GM19238 (cell line): ENCODE measurements around the gene SYNDIG1.

Experiments used
- DNase-seq: peaks from one replicate; pipeline ENCODE4 v3.0.0; 2011; ENCODE audit warnings: low spot score; ENCODE audit not compliant: insufficient read length

Gene SYNDIG1

GRCh38 chr20:24470746-24471582 is 1.5 kb downstream of the SYNDIG1 start:
- no peak for DNase-seq

GRCh38 chr20:24472426-24472825 is 3.0 kb downstream of the SYNDIG1 start:
- DNase-seq = no peak

GRCh38 chr20:24473435-24474223 is 4.2 kb downstream of the SYNDIG1 start:
- DNase-seq = no peak

GRCh38 chr20:24477831-24478547 is 8.6 kb downstream of the SYNDIG1 start:
- DNase-seq = no peak

- no peak for DNase-seq
These were observed 9.2 kb downstream of the SYNDIG1 start for GRCh38 chr20:24478584-24478983.

- DNase-seq = no peak
These were observed 9.7 kb downstream of the SYNDIG1 start for GRCh38 chr20:24479106-24479505.

GRCh38 chr20:24479595-24479994 is 10.2 kb downstream of the SYNDIG1 start:
- DNase-seq = no peak

GRCh38 chr20:24480509-24480908 is 11.1 kb downstream of the SYNDIG1 start:
- no peak for DNase-seq

GRCh38 chr20:24481173-24481572 is 11.7 kb downstream of the SYNDIG1 start:
- DNase-seq = no peak

GRCh38 chr20:24483435-24484080 is 14.1 kb downstream of the SYNDIG1 start:
- DNase-seq = no peak

- DNase-seq = no peak
These were observed 14.6 kb downstream of the SYNDIG1 start for GRCh38 chr20:24484081-24484450.

GRCh38 chr20:24485981-24486380 is 16.6 kb downstream of the SYNDIG1 start:
- no peak for DNase-seq

GRCh38 chr20:24487240-24487639 is 17.8 kb downstream of the SYNDIG1 start:
- DNase-seq = no peak

- DNase-seq = no peak
These were observed 18.2 kb downstream of the SYNDIG1 start for GRCh38 chr20:24487648-24488047.

- no peak for DNase-seq
These were observed 18.8 kb downstream of the SYNDIG1 start for GRCh38 chr20:24488064-24488799.

GRCh38 chr20:24488800-24489175 is 19.4 kb downstream of the SYNDIG1 start:
- DNase-seq = no peak

- DNase-seq = no peak
These were observed 19.8 kb downstream of the SYNDIG1 start for GRCh38 chr20:24489193-24489592.

- DNase-seq = no peak
These were observed 20.3 kb downstream of the SYNDIG1 start for GRCh38 chr20:24489631-24490260.

GRCh38 chr20:24490598-24490997 is 21.2 kb downstream of the SYNDIG1 start:
- DNase-seq = no peak

- no peak for DNase-seq
These were observed 21.8 kb downstream of the SYNDIG1 start for GRCh38 chr20:24491041-24491756.
